Ramos (cell line): ENCODE measurements around the gene NDUFAF2.
"Not testable (repeated sequence)": the region's sequence is repeated elsewhere in the genome, so short reads cannot be mapped to it uniquely, and the experiment has no call there.

Source experiments
- in situ Hi-C: fragments of 300-500 bp; cut with MboI; formaldehyde crosslinking; loops from one replicate; pipeline ENCODE4 v1.14.3; 2022; ENCODE audit warnings: low sequenced_read_pairs; ENCODE audit not compliant: unreplicated experiment

NDUFAF2 gene, protein sequence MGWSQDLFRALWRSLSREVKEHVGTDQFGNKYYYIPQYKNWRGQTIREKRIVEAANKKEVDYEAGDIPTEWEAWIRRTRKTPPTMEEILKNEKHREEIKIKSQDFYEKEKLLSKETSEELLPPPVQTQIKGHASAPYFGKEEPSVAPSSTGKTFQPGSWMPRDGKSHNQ

DNA sequence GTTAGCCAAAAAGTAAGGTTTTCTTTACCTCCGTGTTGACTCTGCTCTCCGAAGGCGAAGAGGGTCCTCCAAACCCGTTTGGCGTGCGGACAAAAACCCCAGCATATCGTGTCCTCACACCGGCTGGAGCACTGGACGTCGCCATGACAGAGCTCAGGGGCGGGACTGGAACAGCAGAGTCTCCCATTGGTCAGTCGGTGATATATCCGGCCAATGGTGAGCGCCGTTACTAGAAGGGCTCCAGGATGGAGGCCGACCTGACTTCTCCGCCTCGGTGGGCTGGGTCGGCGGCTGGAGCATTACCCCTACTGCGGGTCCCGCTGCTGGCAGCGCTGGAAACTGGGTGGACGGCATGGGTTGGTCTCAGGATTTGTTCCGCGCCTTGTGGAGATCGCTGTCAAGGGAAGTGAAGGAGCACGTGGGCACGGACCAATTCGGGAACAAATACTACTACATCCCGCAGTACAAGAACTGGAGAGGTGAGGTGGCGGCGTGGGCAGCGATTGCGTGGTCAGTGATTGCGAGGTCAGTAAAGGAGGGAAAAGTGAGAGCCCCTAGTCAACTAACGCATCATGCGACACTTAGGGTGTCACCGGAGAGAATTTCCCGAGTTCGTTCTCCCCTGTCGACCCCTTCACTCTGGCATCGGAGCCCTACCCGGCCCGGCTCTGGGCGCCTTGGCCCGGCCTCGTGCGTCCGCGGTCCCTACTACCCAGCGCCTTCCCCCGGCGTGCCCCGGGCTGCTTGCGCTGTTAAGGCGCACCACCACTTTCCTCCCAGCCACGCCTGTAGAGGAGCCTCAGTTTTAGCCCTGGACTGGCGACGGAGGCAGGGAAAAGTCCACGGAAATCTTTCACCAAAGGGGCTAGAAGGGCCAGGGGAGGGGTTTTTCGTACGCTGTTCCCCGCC is at the start of gene NDUFAF2, which contains the start of gene ERCC8:
TSS of gene NDUFAF2 (plus strand) at position 302 of the 909 bp plus-strand sequence. CDS start at position 353, 51 bp downstream.
TSS of gene ERCC8 (minus strand) at position 167 of the 909 bp plus-strand sequence. CDS start at position 105, 62 bp downstream.
- in situ Hi-C loops, result no loop called here

DNA sequence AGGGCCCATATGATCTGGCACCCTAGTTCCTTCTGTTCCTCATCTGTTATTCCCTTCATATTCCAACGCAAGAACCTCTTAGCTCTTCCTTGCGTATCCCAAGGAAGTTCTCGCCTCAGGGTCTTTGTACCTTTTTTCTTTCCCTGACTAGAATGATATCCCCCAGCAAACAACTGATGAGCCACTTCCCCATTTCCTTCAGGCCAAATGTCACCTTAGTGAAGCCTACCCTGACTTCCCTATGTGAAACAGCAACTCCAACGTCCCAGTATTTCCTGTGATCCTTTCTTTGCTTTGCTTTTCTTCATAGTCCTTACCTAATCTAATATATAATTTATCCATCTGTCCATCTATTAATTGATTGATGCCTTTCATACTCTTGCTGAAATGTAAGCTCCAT is 48.0 kb upstream of the NDUFAF2 start:
- in situ Hi-C loops, result no loop called here

DNA sequence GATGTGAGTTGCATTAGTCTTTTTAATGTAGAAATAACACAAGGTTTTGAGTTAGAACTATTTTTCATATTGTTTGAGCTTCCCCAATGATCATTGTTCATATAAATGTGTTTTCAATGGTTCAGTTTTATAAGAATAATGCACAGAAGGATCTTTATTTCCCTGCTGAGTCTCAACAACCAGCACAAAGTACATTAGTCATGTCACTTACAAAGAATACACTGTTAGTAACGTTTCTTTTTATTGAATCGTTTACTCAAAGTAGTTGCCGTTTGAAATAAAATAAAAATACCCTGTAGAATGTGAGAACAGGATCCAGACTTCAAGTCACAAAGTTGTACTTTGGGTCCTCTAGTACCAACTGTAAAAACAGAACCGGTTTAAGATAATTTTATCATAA is 41.6 kb upstream of the NDUFAF2 start:
- in situ Hi-C loops, result no loop called here

DNA sequence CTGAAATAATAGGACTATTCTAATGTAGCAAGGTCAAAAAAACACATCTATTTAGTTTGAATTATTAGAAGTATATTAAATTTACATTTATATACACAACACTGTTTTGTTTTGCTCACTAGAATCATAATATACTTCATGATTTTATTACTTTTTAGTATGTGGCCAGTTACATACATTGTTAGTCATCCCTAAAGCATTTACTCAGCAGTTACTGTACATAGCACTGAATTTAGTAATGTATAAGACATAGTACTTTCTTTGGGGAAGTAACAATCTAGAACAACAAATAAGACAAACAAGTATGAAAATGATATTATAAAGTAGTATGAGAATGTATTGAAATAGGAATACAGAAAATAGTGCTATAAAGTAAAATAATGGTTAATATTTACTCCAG is 28.4 kb upstream of the NDUFAF2 start:
- in situ Hi-C loops, result no loop called here

DNA sequence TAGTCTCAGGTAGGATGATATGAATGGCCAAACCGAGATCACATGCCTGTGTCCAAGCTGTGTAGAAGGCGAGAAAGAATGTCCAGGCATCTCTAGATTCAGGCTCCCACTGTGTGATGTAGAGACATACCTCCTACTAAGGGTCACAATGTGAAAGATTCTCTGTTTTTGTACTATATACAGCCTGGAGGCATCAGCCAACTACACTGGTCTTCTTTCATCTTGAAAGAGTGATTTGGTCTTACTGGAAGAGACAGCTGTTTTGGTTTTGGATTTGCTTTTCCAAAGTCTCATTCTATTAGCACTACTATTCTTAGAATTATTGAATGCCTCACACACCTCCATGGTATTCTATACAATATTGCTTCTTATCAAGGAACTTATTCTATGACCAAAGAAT is 26.5 kb upstream of the NDUFAF2 start:
- in situ Hi-C loops, result no loop called here

DNA sequence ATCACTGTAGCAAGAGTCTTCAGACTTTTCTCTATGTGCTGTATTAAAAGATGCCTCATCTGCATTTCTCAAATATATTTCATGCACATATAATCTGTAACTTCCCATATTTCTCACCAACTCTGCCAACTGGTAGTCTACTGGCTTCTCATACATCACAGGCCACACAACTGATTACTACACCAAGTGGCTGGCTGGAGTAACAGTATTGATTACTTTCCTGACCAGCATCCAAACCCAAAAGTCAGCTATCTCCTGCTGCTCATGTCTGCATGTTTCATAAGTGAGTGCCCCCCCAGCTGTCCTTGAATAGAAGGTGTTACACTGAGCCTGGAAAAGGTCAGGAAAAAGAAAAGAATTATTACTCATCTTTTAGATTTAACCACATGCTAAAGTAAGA is 17.6 kb upstream of the NDUFAF2 start:
- in situ Hi-C loops, result no loop called here

DNA sequence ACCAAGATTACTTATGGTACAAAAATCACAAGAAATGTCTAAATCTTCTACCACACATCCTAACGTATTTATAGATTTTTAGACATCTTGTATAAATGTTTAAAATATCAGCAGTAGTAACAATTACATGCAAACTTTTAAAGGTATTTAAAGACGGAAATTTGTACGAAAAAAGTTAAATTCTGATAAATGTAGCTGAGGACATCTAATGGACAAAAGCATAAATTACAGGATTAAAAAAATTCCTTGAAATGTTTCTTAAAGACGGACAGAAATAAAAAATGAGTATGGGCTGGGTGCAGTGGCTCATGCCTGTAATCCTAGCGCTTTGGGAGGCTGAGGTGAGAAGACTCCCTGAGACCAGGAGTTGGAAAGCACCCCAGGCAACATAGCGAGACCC is 16.0 kb upstream of the NDUFAF2 start:
- in situ Hi-C loops, result no loop called here

DNA sequence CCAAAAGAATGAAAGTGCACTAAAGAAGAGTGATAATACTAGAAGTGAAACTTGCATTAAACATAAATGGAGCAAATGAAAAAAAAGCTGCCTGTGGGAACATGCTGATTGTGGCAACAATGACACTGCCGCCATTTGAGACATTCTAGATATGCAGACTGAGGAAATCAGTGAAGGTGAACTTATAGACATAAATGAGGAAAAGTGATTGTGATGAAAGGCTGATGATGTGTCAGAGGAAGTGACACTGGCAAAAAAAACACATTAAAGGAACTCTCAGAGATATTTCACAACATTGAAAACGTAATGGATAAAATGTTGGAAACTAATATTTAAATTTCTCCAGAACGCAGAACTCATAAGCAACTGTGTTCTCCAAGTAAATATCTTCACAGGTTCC is 1.4 kb upstream of the NDUFAF2 start:
- in situ Hi-C loops, result no loop called here

DNA sequence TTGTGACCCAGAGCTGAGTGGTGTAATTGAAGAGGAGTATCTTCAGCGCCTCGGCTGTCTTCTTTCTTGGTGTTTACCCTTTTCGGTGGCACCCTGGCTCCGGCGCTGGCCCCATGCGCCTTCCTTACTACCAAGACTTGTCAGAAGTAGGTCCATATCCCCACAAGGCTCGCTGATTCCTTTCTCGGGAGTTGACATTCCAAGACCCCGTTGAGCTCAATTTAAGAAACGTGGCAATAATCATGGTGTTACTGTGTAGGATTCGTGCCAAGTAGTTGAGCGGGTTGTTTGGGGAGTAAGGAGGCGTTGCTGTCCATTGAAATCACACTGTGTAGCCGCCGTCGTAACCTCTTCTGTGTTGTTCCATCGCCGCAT is 795 bp downstream of the NDUFAF2 start:
- in situ Hi-C loops, result no loop called here

DNA sequence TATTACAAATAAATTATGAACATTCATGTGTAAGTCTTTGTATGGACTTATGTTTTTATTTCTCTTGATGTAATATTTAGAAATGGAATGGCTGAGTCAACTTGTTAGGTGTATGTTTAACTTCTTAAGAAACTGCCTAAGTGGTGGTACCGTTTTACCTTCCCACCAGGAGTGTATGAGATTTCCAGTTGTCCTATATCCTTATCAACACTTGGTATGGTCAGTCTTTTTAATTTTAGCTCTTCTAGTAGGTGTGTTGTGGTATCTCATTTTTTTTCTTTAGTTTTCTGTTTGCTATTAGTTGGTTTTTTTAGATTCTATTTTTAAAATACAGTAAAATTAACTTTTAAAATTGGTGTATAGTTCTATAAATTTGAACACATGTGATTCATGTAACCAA is 3.7 kb downstream of the NDUFAF2 start:
- in situ Hi-C loops, result no loop called here

DNA sequence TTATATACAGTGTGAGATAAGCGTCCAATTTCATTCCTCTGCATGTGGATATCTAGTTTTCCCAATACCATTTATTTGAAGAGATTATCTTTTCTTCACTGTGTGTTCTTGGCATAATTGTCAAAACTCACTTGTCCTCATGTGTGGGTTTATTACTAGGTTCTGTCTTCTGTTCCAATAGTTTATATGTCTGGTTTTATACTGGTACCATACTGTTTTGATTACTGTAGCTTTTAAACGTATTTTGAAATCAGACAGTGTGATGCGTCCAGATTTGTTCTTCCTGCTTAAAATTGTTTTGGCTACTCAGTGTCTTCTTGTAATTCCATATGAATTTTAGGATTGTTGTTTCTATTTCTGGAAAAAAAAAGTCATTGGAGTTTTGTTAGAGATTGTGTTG is 10.2 kb downstream of the NDUFAF2 start:
- in situ Hi-C loops, result no loop called here

DNA sequence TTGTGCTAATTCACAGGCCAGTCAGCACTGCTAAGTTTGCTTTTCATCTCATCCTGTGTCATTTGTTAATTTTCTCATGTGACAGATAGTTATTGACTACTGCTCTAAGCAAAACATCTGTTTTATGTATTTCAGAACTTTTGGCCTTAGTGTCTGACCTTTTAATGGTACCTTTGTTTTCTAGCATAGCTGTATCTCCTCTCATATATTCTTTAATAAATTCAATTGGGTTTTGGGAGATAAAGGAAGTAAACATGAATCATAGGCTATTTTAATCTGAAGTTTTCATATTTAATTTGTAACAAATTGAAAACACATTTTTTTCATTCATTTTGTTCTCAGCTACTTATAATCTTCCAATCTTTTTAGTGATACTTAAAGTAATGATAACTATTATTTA is 13.1 kb downstream of the NDUFAF2 start:
- in situ Hi-C loops, result no loop called here

DNA sequence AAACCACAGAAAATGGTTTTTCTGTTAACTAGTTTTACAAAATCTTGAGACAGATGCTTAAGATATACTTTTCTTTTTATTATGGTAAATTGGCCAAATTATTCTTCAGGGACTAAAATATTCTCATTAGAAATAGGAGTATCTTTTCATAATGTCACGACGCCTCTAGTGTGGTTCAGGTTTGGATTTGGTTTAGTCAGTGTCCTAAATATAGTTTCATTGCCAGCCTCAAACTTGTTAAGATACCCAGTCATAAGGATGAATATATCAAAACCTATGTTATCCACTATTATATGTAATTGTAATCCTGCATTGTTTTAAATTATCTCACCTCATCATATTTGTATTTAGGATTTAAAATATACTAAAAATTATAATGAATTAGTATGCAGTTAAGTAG is 13.7 kb downstream of the NDUFAF2 start:
- in situ Hi-C loops, result no loop called here

DNA sequence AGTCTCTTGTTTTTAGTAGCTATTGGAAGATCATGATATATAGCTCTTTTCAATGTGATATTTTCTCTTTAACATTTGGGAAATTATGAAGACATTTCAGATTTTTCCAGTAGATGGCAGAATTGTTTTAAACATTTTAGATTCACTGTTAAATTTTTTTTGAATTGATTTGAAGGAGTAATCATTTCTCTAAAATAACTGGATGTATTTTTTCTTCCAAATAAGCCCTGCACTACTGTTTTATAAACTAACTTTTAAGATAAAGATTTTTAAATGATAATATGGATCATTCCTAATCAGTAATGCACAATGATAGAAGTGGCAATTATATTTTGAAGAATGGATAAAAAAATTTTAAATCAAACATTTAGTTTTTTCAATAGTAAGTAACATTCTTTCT is 14.2 kb downstream of the NDUFAF2 start:
- in situ Hi-C loops, result no loop called here

DNA sequence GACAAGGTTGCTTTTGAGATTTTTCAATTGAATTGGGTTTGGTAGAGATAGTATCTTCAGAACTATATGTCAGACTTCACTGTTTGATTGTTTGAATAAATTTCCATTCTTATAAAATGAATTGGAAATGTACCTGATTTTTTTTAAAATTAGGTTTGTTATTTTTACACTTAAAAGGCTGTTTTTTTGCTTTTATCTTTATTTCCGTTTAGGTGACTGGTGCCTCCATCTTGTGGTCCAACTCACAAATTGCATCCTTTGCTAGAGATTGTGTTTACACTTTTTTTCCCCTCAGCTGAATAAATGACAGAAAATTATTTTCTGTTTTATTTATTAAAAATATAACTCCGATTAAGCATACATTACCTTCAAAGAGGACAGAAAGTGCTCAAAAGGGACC is 15.6 kb downstream of the NDUFAF2 start:
- in situ Hi-C loops, result no loop called here

DNA sequence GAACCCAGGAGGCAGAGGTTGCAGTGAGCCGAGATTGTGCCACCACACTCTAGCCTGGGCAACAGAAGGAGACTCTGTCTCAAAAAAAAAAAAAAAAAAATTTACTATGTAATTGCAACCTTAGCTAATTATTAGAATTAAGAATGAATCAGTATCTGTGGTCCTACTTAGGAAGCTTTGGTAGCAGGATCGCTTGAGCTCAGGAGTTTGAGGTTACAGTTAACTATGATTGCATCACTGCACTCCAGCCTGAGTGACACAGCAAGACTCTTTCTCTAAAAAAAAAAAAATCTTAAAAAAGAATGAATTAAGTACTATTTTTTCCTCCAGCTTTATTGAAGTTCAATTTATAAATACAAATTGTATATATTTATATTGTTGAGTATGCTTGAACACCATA is 16.7 kb downstream of the NDUFAF2 start:
- in situ Hi-C loops, result no loop called here

DNA sequence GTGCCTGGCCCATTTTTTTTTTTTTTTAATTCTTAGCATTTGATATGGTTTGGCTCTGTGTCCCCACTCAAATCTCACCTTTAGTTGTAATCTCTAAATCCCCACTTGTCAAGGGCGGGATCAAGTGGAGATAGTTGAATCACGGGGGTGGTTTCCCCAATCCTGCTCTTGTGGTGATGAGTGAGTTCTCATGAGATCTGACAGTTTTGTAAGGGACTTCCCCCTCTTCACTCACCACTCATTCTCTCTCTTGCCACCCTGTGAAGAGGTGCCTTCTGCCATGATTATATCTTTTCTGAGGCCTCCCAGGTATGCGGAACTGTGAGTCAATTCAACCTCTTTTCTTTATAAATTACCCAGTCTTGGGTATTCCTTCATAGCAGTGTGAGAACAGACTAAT is 27.2 kb downstream of the NDUFAF2 start:
- in situ Hi-C loops, result no loop called here

DNA sequence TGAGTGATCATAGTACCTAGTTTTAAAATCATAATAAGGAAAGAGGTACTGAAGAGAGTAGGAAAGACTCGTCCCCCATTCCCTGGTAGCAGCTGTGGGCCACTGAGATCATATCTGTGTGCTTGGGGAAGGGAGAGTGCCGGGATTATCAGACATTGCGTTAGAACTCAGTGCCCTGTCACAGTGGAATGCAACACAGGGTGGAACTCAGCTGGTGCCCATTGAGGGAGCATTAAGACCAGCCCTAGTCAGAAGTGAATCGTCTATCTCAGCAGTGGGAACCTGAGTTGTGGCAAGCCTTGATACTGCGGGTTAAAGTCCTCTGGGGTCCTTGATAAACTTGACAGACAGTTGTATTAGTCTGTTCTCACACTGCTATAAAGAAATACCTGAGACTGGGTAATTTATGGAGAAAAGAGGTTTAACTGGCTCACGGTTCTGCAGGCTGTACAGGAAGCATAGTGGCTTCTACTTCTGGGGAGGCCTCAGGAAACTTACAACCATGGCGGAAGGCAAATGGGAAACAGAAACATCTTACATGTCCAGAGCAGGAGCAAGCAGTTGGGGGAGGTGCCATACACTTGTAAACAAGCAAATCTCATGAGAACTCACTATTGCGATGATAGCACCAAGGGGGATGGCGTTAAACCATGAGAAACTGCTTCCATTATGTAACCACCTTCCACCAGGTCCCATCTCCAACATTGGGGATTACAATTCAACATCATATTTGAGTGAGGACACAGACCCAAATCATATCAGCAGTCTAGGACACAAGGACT is 33.1 kb downstream of the NDUFAF2 start:
- in situ Hi-C loops, result no loop called here

DNA sequence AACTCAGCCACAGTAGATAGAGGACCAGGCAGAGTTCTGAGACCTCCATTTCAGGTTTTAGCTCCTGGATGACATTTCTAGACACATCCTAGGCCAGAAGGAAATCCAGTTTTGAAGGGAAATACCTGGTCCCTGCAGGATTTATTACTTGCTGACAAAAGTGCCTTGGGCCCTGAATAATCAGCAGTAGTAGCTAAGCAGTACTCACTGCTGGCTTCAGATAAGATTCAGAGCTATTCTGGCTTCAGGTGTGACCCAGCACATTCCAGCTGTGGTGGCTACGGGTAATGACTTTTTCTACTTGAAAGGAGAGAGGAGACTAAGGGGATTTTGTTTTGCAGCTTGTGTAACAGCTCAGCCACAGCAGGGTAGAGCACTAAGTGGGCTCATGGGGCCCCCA is 34.0 kb downstream of the NDUFAF2 start:
- in situ Hi-C loops, result no loop called here

DNA sequence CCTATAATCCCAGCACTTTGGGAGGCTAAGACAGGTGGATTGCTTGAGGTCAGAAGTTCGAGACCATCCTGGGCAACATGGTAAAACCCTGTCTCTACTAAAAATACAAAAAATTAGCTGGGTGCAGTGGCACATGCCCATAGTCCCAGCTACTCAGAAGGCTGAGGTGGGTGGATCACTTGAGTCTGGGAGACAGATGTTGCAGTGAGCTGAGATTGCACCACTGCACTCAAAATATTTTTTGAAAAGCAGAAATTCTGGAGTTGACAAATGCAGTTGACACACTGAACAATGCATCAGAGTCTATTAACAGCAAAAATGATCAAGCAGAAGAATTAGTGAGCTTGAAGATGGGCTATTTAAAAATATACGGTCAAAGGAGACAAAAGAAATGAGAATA is 35.5 kb downstream of the NDUFAF2 start:
- in situ Hi-C loops, result no loop called here

DNA sequence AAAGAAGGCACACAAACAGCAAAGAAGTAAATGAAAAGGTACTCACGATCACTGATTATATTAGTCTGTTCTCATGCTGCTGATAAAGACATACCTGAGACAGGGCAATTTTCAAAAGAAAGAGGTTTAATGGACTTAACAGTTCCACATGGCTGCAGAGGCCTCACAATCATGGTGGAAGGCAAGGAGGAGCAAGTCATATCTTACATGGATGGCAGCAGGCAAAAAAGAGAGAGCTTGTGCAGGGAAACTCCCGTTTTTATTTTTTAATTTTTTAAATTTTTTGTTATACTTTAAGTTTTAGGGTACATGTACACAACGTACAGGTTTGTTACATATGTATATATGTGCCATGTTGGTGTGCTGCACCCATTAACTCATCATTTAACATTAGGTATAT is 37.1 kb downstream of the NDUFAF2 start:
- in situ Hi-C loops, result not testable (repeated sequence)
